Measurements from ENCODE around the gene EPHA8.

GRCh38 chr1:22652881-22653316 is 89.6 kb downstream of the EPHA8 start, which contains the start of gene C1QB:
- TF ChIP-seq CTCF (IDR thresholded peaks at IDR 0.05) (no peak), POLR2A (IDR thresholded peaks at IDR 0.05) (no peak)
